ENCODE measurements around the gene MAPK8IP2.

DNA sequence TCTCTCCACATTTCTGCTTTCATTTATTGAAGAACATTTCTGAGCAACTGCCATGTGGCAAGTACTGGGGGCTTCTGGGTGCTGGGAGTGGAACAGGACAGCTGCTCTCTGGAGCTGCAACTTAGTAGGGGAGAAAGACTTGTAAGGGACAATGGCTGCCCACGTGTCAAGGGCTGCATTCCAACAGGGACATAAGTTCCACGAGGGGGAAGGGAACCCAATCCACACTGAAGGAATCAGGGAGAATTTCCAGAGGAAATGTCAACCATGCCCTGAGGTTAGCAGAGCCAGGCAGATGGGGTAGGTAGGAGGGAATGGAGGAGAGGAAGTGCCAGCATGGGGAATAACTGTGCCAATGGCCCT lies 1.7 kb downstream of the MAPK8IP2 start:
- TF ChIP-seq, protein P1, sequence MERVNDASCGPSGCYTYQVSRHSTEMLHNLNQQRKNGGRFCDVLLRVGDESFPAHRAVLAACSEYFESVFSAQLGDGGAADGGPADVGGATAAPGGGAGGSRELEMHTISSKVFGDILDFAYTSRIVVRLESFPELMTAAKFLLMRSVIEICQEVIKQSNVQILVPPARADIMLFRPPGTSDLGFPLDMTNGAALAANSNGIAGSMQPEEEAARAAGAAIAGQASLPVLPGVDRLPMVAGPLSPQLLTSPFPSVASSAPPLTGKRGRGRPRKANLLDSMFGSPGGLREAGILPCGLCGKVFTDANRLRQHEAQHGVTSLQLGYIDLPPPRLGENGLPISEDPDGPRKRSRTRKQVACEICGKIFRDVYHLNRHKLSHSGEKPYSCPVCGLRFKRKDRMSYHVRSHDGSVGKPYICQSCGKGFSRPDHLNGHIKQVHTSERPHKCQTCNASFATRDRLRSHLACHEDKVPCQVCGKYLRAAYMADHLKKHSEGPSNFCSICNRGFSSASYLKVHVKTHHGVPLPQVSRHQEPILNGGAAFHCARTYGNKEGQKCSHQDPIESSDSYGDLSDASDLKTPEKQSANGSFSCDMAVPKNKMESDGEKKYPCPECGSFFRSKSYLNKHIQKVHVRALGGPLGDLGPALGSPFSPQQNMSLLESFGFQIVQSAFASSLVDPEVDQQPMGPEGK (CRISPR knock-in tag; IDR thresholded peaks at IDR 0.05; ENCODE audit: borderline replicate concordance): no peak
- TF ChIP-seq GLIS3 (CRISPR knock-in tag; IDR thresholded peaks at IDR 0.05) (no peak), BACH2 (CRISPR knock-in tag; IDR thresholded peaks at IDR 0.05; ENCODE audit: borderline replicate concordance) (no peak), ARNTL (CRISPR knock-in tag; IDR thresholded peaks at IDR 0.05; ENCODE audit: borderline replicate concordance, low read depth) (no peak), RARB (CRISPR knock-in tag; IDR thresholded peaks at IDR 0.05) (no peak), ZFP3 (CRISPR knock-in tag; IDR thresholded peaks at IDR 0.05) (no peak), ZNF8 (CRISPR knock-in tag; IDR thresholded peaks at IDR 0.05) (no peak), ZC3H10 (CRISPR knock-in tag; IDR thresholded peaks at IDR 0.05) (no peak), ZFP30 (CRISPR knock-in tag; IDR thresholded peaks at IDR 0.05) (no peak), TOX (CRISPR knock-in tag; IDR thresholded peaks at IDR 0.05; ENCODE audit: borderline replicate concordance) (no peak)
- TF ChIP-seq, protein P2, sequence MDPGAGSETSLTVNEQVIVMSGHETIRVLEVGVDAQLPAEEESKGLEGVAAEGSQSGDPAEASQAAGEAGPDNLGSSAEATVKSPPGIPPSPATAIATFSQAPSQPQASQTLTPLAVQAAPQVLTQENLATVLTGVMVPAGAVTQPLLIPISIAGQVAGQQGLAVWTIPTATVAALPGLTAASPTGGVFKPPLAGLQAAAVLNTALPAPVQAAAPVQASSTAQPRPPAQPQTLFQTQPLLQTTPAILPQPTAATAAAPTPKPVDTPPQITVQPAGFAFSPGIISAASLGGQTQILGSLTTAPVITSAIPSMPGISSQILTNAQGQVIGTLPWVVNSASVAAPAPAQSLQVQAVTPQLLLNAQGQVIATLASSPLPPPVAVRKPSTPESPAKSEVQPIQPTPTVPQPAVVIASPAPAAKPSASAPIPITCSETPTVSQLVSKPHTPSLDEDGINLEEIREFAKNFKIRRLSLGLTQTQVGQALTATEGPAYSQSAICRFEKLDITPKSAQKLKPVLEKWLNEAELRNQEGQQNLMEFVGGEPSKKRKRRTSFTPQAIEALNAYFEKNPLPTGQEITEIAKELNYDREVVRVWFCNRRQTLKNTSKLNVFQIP (CRISPR knock-in tag; IDR thresholded peaks at IDR 0.05; ENCODE audit: borderline replicate concordance, low read depth): no peak
- TF ChIP-seq, protein P3, sequence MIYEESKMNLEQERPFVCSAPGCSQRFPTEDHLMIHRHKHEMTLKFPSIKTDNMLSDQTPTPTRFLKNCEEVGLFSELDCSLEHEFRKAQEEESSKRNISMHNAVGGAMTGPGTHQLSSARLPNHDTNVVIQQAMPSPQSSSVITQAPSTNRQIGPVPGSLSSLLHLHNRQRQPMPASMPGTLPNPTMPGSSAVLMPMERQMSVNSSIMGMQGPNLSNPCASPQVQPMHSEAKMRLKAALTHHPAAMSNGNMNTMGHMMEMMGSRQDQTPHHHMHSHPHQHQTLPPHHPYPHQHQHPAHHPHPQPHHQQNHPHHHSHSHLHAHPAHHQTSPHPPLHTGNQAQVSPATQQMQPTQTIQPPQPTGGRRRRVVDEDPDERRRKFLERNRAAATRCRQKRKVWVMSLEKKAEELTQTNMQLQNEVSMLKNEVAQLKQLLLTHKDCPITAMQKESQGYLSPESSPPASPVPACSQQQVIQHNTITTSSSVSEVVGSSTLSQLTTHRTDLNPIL (CRISPR knock-in tag; IDR thresholded peaks at IDR 0.05; ENCODE audit: low read depth): no peak

Measured in SK-N-SH treated with all-trans-retinoic acid at 6 μM for 48 hours (cell line).